ENCODE measurements around the gene TFEB.

TFEB gene

GRCh38 chr6:41687501-41688175 lies 47.8 kb downstream of the TFEB start:
- no peak for DNase-seq

GRCh38 chr6:41685641-41686380 lies 49.6 kb downstream of the TFEB start:
- no peak for DNase-seq

DNA sequence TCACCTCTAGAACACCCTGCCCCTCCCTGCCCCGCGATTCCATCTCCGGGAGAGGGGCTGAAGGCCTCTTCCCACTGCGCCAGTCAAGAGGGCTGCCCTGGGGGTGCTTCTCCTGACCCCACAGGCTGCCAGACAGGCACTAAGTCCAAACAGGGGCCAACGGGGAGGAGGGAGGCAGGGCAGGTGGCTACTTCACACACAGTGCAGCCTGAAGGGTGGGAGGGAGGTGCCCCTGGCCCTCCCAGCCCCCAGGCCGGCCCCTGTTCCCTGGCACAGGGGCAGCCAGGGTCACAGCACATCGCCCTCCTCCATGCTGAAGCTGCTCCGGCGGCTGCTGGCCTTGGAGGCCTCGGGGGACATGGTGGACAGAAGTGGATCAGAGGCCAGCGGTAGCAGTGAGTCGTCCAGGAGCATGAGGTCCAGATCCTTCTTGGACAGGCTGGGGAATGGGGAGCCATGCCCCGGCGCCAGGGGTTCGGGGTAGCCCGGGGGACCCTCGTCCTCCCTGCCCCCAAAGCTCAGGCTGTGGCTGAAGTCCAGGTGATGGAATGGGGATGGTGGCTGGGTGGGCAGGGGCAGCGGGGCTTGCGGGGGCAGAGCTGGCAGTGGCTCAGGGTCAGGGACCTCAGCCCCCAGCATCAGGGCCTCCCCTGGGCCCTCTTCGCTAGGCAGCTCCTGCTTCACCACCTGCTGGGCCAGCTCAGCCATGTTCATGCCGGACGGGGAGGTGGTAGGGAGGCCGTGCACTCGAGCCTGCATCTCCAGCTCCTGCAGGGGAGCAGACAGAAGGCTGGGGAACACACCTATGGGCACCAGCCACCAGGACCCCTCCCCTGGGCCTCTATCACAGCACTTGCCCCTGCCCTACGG lies 50.9 kb downstream of the TFEB start:
- no peak for DNase-seq

GRCh38 chr6:41683523-41684310 lies 51.7 kb downstream of the TFEB start:
- peak; percentile 92 for DNase-seq

- no peak for DNase-seq
These were observed 52.2 kb downstream of the TFEB start for GRCh38 chr6:41683273-41683522.

- DNase-seq, result peak; percentile 68
These were observed 52.7 kb downstream of the TFEB start for GRCh38 chr6:41682497-41683272.

- peak; percentile 86 for DNase-seq
These were observed 53.3 kb downstream of the TFEB start for GRCh38 chr6:41682056-41682477.

DNA sequence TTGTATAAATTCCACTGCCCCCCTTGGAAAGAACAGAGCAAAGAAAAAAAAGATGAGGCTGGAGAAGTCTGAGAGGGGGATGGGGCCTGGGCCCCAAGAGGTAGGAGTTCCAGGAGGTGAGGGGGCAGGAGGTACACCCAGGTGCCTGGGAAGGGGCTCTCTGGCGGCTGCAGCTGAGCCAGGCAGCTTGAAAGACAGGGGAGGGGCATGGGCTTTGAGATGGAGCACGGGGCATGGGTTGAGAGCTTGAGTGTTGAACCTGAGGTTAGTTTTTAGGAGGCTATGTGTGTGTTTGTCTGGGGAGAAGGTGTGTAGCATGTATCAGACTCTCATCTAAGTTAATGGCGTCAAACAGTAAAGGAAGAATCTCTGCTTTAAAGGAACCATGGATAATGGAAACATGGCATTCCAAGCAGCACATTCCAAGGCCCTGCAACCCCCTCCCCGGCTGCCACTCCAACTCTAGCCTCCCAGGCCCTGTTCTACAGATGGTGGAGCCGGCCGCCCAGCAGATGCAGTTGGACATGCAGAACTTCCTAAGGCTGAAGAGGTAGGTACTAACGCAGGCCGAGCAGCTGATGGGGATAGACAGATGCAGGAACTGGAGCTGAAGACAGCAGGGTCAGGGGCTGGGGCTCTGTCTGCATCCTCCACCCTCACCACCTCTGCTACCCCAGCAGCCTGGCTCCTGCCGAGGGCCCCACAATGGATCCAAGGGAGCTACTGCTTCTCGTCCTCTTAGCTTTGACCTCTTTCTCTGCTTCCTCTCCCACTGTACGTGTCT lies 55.0 kb downstream of the TFEB start:
- DNase-seq, result no peak

DNA sequence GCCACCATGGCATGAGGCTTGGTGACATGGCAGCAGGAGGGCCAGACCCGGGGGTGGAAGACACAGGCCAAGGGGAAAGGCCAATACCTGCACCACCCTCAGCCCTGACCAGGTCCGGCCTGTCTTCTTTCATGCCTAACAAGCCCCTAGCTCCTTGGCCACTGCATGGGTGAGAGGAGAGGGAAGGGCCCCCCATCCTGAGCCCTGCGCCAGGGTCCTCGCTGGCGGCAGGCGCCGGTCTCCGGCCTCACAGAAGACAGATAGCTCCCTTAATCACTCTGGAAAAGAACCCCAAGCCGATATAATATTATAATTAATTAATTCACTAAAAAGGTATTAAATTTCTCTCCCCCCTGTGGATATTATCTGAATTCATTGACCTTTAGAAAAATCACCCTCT lies 55.7 kb downstream of the TFEB start:
- no peak for DNase-seq

- DNase-seq, result no peak
These were observed 56.8 kb downstream of the TFEB start for GRCh38 chr6:41678511-41679084.

DNA sequence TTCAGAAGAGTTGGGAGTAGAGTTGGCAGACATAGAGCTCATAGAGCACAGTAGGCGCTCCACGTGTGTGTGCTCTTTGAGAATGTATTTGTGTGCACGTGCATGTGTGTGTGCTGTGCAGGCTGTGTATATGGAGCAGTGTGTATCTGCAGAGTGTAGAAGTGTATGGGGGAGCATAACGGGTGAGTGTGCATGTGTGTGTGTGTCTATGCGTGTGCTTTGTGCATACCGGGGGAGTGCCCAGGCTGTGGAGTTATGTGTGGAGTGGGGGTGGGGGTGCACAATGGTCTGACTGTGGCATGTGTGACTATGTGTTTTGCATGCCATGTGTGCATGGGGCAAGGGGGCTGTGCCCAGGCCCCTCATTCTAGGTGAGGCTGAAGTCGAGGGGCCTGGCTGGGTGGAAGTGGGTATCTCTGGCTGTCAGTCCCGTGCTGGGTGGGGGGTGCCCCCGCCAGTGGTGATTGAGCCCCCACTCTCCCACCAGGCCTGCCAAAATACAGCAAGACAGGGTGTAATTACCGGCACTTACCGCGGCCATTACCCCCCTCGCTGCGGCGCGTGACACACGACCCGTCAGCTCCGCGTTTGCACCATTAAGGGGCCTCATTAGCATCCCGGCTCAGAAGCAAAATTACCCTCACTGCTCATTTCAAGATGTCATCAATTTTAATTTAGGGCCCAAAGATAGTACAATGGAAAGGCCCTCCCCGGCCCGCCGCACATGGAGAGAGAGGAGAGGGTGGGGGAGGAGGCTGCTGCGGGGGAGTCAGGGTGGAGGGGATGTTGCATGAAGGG lies 58.1 kb downstream of the TFEB start:
- DNase-seq, result no peak

GRCh38 chr6:41676431-41676830 lies 59.0 kb downstream of the TFEB start:
- DNase-seq, result no peak

GRCh38 chr6:41675992-41676391 lies 59.4 kb downstream of the TFEB start:
- DNase-seq, result no peak

- DNase-seq, result no peak
These were observed 60.1 kb downstream of the TFEB start for GRCh38 chr6:41675176-41675775.

GRCh38 chr6:41674231-41675000 lies 61.0 kb downstream of the TFEB start:
- no peak for DNase-seq

DNA sequence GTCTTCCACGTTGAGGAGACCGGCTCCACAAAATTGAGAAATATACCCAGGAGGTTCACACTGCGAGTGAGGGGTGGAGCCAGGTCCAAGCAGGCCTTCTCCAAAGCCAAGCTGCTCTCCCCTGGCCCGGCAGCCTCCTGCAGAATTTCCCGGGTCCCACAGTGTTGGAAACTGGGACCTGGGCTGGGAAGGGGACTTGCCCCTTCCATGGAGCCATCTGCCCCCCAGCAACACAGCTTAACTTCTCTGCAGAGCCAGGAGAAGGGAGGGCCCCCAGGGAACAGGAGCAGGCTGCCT lies 61.8 kb downstream of the TFEB start:
- no peak for DNase-seq

GRCh38 chr6:41672816-41673703 lies 62.3 kb downstream of the TFEB start:
- DNase-seq, result no peak

DNA sequence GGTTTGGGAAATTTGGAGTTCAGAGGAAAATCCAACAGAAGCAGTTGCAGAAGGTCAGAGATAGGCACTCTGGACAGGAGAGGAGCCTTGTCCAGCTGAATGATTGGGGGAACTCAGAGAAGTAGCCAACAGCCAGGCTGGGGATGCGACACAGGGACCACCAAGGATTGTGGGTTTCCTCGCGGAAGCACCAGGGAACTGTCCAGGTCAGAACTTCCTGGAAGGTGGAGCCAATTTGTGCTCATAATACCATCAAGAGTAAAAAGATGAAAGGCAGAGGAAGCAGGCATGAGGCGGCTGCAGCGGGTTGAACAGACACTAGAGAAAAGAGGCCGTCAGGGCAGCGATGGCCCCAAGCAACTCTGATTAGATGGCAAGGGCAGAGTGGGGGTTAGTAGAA lies 63.4 kb downstream of the TFEB start:
- no peak for DNase-seq
